Measurements from ENCODE around the gene NFKB2.

The NFKB2 gene

GRCh38 chr10:102368077-102368476 lies 27.4 kb upstream of the NFKB2 start:
- H3K27ac ChIP-seq, result no peak overlapping the region
- TF ChIP-seq ZFX (IDR thresholded peaks at IDR 0.05; ENCODE audit: borderline replicate concordance), result no peak
- TF ChIP-seq, protein P1, sequence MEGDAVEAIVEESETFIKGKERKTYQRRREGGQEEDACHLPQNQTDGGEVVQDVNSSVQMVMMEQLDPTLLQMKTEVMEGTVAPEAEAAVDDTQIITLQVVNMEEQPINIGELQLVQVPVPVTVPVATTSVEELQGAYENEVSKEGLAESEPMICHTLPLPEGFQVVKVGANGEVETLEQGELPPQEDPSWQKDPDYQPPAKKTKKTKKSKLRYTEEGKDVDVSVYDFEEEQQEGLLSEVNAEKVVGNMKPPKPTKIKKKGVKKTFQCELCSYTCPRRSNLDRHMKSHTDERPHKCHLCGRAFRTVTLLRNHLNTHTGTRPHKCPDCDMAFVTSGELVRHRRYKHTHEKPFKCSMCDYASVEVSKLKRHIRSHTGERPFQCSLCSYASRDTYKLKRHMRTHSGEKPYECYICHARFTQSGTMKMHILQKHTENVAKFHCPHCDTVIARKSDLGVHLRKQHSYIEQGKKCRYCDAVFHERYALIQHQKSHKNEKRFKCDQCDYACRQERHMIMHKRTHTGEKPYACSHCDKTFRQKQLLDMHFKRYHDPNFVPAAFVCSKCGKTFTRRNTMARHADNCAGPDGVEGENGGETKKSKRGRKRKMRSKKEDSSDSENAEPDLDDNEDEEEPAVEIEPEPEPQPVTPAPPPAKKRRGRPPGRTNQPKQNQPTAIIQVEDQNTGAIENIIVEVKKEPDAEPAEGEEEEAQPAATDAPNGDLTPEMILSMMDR (IDR thresholded peaks at IDR 0.05), result no peak

GRCh38 chr10:102371295-102371694 lies 24.2 kb upstream of the NFKB2 start:
- H3K27ac ChIP-seq, result no peak overlapping the region
- TF ChIP-seq, protein P1 (IDR thresholded peaks at IDR 0.05), result no peak
- no peak for TF ChIP-seq ZFX (IDR thresholded peaks at IDR 0.05; ENCODE audit: borderline replicate concordance)

DNA sequence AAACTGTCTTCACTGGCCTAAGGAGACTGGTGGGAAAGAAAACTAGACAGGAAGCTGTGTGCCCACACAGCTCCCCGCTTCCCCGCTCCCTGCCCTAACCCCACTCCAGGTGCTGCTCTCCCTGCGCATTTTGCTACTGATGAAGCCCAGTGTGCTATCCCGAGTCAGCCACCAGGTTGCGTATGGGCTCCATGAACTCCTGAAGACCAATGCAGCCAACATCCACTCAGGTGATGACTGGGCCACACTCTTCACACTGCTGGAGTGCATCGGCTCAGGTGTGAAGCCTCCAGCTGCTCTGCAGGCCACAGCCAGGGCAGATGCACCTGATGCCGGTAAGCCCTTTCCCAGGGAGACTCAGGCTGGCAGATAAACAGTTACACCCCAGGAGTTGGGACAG lies 20.3 kb upstream of the NFKB2 start:
- no peak overlapping the region for H3K27ac ChIP-seq
- TF ChIP-seq ZFX (IDR thresholded peaks at IDR 0.05; ENCODE audit: borderline replicate concordance), result no peak
- TF ChIP-seq, protein P1 (IDR thresholded peaks at IDR 0.05), result no peak

DNA sequence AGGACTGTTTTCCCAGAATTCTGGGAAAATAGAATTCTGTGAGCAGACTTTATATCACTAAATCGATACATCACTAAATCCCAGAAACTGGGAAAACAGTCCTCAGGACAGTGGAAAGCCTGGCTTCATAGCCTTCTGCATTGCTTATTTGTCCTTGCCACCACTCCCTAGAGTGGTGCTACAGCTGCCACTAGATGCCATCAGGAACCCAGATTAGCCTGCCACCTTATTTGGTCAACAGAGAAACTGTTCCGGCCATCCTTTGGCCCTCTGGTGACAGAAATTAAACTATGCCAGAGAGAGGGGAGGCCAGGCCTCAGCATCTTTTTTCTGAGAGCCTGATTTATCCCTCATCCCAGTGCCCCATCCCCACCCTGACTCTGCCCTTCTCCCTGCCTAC lies 19.6 kb upstream of the NFKB2 start:
- no peak overlapping the region for H3K27ac ChIP-seq
- no peak for TF ChIP-seq ZFX (IDR thresholded peaks at IDR 0.05; ENCODE audit: borderline replicate concordance)
- TF ChIP-seq, protein P1 (IDR thresholded peaks at IDR 0.05), result no peak

DNA sequence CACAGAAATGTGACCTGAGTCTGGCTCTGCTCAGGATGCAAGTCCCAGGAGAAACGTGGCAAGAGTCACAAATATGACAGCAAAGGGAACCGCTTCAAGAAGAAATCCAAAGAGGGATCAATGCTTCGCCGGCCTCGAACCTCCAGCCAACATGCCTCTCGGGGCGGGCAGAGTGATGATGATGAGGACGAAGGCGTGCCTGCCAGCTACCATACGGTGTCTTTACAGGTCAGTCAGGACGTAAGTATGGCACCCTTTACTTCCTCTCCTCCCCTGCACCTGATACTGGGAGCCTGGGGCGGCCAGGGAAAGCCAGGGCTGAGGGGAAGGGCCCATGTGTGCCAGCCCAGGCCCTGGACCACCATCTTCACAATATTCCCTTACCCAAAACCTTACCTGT lies 18.6 kb upstream of the NFKB2 start:
- no peak for TF ChIP-seq ZFX (IDR thresholded peaks at IDR 0.05; ENCODE audit: borderline replicate concordance)
- TF ChIP-seq, protein P1 (IDR thresholded peaks at IDR 0.05), result no peak
- H3K27ac ChIP-seq, result no peak overlapping the region

- TF ChIP-seq, protein P1 (IDR thresholded peaks at IDR 0.05), result no peak
- TF ChIP-seq ZFX (IDR thresholded peaks at IDR 0.05; ENCODE audit: borderline replicate concordance), result no peak
- H3K27ac ChIP-seq, result no peak overlapping the region
These were observed 16.1 kb upstream of the NFKB2 start for GRCh38 chr10:102379383-102379782.

- TF ChIP-seq, protein P1 (IDR thresholded peaks at IDR 0.05), result no peak
- no peak for TF ChIP-seq ZFX (IDR thresholded peaks at IDR 0.05; ENCODE audit: borderline replicate concordance)
- H3K27ac ChIP-seq, result no peak overlapping the region
These were observed 13.5 kb upstream of the NFKB2 start for GRCh38 chr10:102381983-102382382.

Measured in 22Rv1 (cell line).